ENCODE measurements around the gene LRRK1.

DNA sequence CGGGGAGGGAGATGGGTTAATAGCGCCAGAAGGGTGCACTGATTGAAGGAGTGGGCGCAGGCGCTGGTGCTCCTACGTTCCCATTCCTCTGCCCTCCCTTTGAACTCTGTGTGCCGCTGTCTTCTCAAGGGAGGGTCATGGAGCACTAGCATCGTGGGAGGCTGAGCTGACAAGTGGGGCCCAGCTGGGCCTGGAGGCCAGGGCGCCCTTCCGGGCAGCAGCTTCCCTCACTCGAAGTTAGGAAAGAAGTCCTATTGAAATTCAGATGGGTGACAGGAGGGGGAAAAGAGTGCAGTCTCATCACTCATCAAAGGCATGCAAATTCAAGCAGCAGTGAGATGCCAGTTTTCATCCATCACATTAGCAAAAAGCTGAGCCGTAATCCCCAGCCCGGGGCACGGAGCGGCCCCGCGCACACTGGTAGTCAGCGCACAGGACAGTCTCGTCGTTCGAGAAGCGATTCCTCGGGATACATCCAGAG is 128.2 kb downstream of the LRRK1 start:
- no peak for TF ChIP-seq POLR2A (IDR thresholded peaks at IDR 0.05)
- TF ChIP-seq, protein P1, sequence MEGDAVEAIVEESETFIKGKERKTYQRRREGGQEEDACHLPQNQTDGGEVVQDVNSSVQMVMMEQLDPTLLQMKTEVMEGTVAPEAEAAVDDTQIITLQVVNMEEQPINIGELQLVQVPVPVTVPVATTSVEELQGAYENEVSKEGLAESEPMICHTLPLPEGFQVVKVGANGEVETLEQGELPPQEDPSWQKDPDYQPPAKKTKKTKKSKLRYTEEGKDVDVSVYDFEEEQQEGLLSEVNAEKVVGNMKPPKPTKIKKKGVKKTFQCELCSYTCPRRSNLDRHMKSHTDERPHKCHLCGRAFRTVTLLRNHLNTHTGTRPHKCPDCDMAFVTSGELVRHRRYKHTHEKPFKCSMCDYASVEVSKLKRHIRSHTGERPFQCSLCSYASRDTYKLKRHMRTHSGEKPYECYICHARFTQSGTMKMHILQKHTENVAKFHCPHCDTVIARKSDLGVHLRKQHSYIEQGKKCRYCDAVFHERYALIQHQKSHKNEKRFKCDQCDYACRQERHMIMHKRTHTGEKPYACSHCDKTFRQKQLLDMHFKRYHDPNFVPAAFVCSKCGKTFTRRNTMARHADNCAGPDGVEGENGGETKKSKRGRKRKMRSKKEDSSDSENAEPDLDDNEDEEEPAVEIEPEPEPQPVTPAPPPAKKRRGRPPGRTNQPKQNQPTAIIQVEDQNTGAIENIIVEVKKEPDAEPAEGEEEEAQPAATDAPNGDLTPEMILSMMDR (IDR thresholded peaks at IDR 0.05) = no peak
